Measurements from ENCODE around the gene ACOT7. TPM values are rescaled to one million over a fixed set of nuclear protein-coding genes. Genes with fewer than 3 reads are reported as not detected.

The ACOT7 gene
- total and polyA plus RNA-seq, 2 experiments from 2014 or later, result 167 to 169 TPM

- Mint-ChIP-seq H3K27ac (no peak overlapping the region), H3K36me3 (ENCODE audit: low read depth) (peaks cover 30% of the 10 kb centered on the region), H3K4me1 (peaks cover 16% of the 10 kb centered on the region), H3K27me3 (ENCODE audit: insufficient read depth, low read depth, poor library complexity) (peaks cover 18% of the 10 kb centered on the region), H3K4me3 (peak overlapping the region; percentile 84), H3K9me3 (peaks cover 5% of the 10 kb centered on the region; the same call in 1 of the 3 replicates)
- no peaks in the 10 kb centered on the region for H3K9me2 ChIP-seq (ENCODE audit: insufficient read depth)
- H3K36me3 ChIP-seq (ENCODE audit: insufficient read depth), result no peaks in the 10 kb centered on the region
- no peak overlapping the region for H3K27ac ChIP-seq (ENCODE audit: low read depth)
- H3K27me3 ChIP-seq (ENCODE audit: insufficient read depth), result no peaks in the 10 kb centered on the region
- ATAC-seq (peak; percentile 15), DNase-seq (ENCODE audit: low spot score) (peak; percentile 40)
- H3K4me3 ChIP-seq, result peak overlapping the region; percentile 93
- no peak overlapping the region for H2AFZ ChIP-seq
- H3F3A ChIP-seq (replicated peaks; ENCODE audit: low read depth), result peaks cover 14% of the 10 kb centered on the region; the same call in 1 of the 2 replicates
- peaks cover 11% of the 10 kb centered on the region; the same call in 1 of the 2 replicates for H3K4me1 ChIP-seq (ENCODE audit: insufficient read depth)
- H3K4me2 ChIP-seq, result peak overlapping the region; percentile 94
- H3K79me2 ChIP-seq (replicated peaks; ENCODE audit: insufficient read depth), result peaks cover 48% of the 10 kb centered on the region
- peaks cover 16% of the 10 kb centered on the region for H4K20me1 ChIP-seq (replicated peaks; ENCODE audit: insufficient read depth)
- TF ChIP-seq ETS1 (IDR thresholded peaks at IDR 0.05) (no peak), ZNF462 (CRISPR knock-in tag; IDR thresholded peaks at IDR 0.05) (no peak), EZH2 (IDR thresholded peaks at IDR 0.05; ENCODE audit: low read depth, unreplicated experiment) (no peak), POLR2AphosphoS5 (IDR thresholded peaks at IDR 0.05; ENCODE audit: low read depth) (peak; percentile 71)
These were observed 663 bp downstream of the ACOT7 start for GRCh38 chr1:6392809-6393399.

Data from GM23338 (cell line).